Caco-2 (cell line): ENCODE results near the gene ADIPOR2. TPM values are rescaled to one million over a fixed set of nuclear protein-coding genes. Genes with fewer than 3 reads are reported as not detected.

Experiments
- BruUV-seq: library from RNA; stranded (reverse); fragments of 400-500 nt; replicated peaks from 2 replicates; lab custom pipeline; 2021; lab: Mats Ljungman, UMichigan
- CTCF ChIA-PET: fragments of 300-600 bp; sonication (Branson Sonifier 250); formaldehyde crosslinking; loops from one replicate; lab custom pipeline; 2022; ENCODE audit warnings: antibody characterized with exemption; lab: Charles Lee
- POLR2A ChIA-PET: fragments of 300-600 bp; sonication (Branson Sonifier 250); formaldehyde crosslinking; loops from one replicate; lab custom pipeline; 2022; ENCODE audit warnings: antibody characterized with exemption; lab: Charles Lee
- DNase-seq, 2 experiments: peaks; one replicate each; pipeline versions ENCODE4 v3.0.0 to v3.0.0-alpha.2; 2020 to 2022
- H3K27me3 ChIP-seq: replicated peaks from 2 replicates; pipeline ENCODE4 v1.6.0; 2011; ENCODE audit warnings: low read length; ENCODE audit not compliant: control insufficient read depth, insufficient read depth
- H3K36me3 ChIP-seq: 2 replicates; pipeline ENCODE4 v1.5.1; 2011; ENCODE audit warnings: low read length; ENCODE audit not compliant: control insufficient read depth, insufficient read depth
- H3K4me1 ChIP-seq: fragments of 250-450 bp; sonication (Bioruptor Pico); 2 replicates; pipeline ENCODE4 v1.5.1; 2020; ENCODE audit warnings: mild to moderate bottlenecking
- H3K4me3 ChIP-seq: 2 replicates; pipeline ENCODE4 v1.5.1; 2011; ENCODE audit warnings: low read depth, mild to moderate bottlenecking, control low read depth, low read length
- H3K9me3 ChIP-seq: fragments of 250-450 bp; sonication (Bioruptor Pico); 2 replicates; pipeline ENCODE4 v1.5.1; 2020; ENCODE audit warnings: mild to moderate bottlenecking, moderate library complexity
- H3K27ac Mint-ChIP-seq: one replicate; pipeline ENCODE4 v1.8.0; 2022; ENCODE audit warnings: mixed read lengths; ENCODE audit not compliant: unreplicated experiment
- H3K27me3 Mint-ChIP-seq: one replicate; pipeline ENCODE4 v1.8.0; 2022; ENCODE audit warnings: mixed read lengths; ENCODE audit not compliant: insufficient read depth, unreplicated experiment
- H3K36me3 Mint-ChIP-seq: one replicate; pipeline ENCODE4 v1.8.0; 2022; ENCODE audit warnings: mild to moderate bottlenecking, mixed read lengths; ENCODE audit not compliant: insufficient read depth, unreplicated experiment
- H3K4me1 Mint-ChIP-seq: one replicate; pipeline ENCODE4 v1.8.0; 2022; ENCODE audit warnings: low read depth, mixed read lengths; ENCODE audit not compliant: unreplicated experiment
- H3K4me3 Mint-ChIP-seq: one replicate; pipeline ENCODE4 v1.8.0; 2022; ENCODE audit warnings: mild to moderate bottlenecking, moderate library complexity, mixed read lengths; ENCODE audit not compliant: unreplicated experiment
- H3K9me3 Mint-ChIP-seq: one replicate; pipeline ENCODE4 v1.8.0; 2022; ENCODE audit warnings: mixed read lengths; ENCODE audit not compliant: unreplicated experiment
- CTCF ChIP-seq, 2 experiments: fragments of 200-600 bp in 1 of 2; IDR thresholded peaks; 1 replicate in 1 of 2; 2 replicates in 1 of 2; pipeline versions ENCODE4 v1.5.1 to v1.8.0; 2011 to 2022; ENCODE audit warnings: antibody characterized with exemption in 1 of 2, control low read depth in 1 of 2, inconsistent platforms in 1 of 2, low read depth in 1 of 2, low read length in 1 of 2, mild to moderate bottlenecking in 1 of 2, moderate library complexity in 1 of 2; ENCODE audit not compliant: insufficient read depth in 1 of 2, severe bottlenecking in 1 of 2, unreplicated experiment in 1 of 2
- intact Hi-C: fragments of 100-400 bp; cut with micrococcal nuclease; formaldehyde crosslinking; loops from one replicate; pipeline ENCODE4 v1.10.0; 2022; ENCODE audit not compliant: unreplicated experiment
- total RNA-seq: library from RNA; stranded (reverse); gene quantifications from 2 replicates; pipeline ENCODE4 v1.2.3, GENCODE V29; 2022

ADIPOR2 gene
- total RNA-seq, 1 experiment from 2014 or later: 119 TPM

- Histone ChIP-seq H3K9me3 (no peaks in the 10 kb centered on the region), H3K4me3 (no peak overlapping the region), H3K36me3 (no peaks in the 10 kb centered on the region), H3K27me3 (no peaks in the 10 kb centered on the region), H3K4me1 (peaks cover 6% of the 10 kb centered on the region; the same call in 1 of the 2 replicates)
- Mint-ChIP-seq H3K27me3 (no peaks in the 10 kb centered on the region), H3K27ac (no peak overlapping the region), H3K4me1 (peaks cover 11% of the 10 kb centered on the region), H3K4me3 (no peak overlapping the region), H3K36me3 (no peaks in the 10 kb centered on the region), H3K9me3 (no peaks in the 10 kb centered on the region)
- no peak for TF ChIP-seq CTCF (IDR thresholded peaks at IDR 0.05; ENCODE audit: insufficient read depth in 1 of 2, low read depth in 1 of 2, low read length in 1 of 2, severe bottlenecking in 1 of 2, unreplicated experiment in 1 of 2)
- no TSS peak for BruUV-seq
- CTCF ChIA-PET: interaction anchor here (1.0 to 1.2 kb wide), 2 partner anchors 11 to 133 kb away, joined by 3 to 4 read pairs; no protein-coding TSS in a partner anchor
- DNase-seq: no peak
- intact Hi-C loops: no loop called here
- POLR2A ChIA-PET: no interaction called here
These were observed 115.6 kb downstream of the ADIPOR2 start for GRCh38 chr12:1806301-1807086.

- no peak overlapping the region for H3K4me3 Mint-ChIP-seq
- TF ChIP-seq CTCF (IDR thresholded peaks at IDR 0.05; ENCODE audit: insufficient read depth in 1 of 2, low read depth in 1 of 2, low read length in 1 of 2, severe bottlenecking in 1 of 2, unreplicated experiment in 1 of 2): no peak
- H3K27ac Mint-ChIP-seq: no peak overlapping the region
- no peaks in the 10 kb centered on the region for H3K36me3 ChIP-seq
- no peak for DNase-seq
- H3K4me1 Mint-ChIP-seq: peaks cover 14% of the 10 kb centered on the region
- H3K4me1 ChIP-seq: peaks cover 8% of the 10 kb centered on the region
- H3K27me3 ChIP-seq: no peaks in the 10 kb centered on the region
- no peaks in the 10 kb centered on the region for H3K36me3 Mint-ChIP-seq
- no peaks in the 10 kb centered on the region for H3K9me3 Mint-ChIP-seq
- no peaks in the 10 kb centered on the region for H3K27me3 Mint-ChIP-seq
- BruUV-seq: no TSS peak
- no peaks in the 10 kb centered on the region for H3K9me3 ChIP-seq
- no peak overlapping the region for H3K4me3 ChIP-seq
- intact Hi-C loops: no loop called here
- CTCF ChIA-PET: interaction anchor here (1.0 to 1.2 kb wide), 2 partner anchors 12 to 132 kb away, joined by 3 to 4 read pairs; no protein-coding TSS in a partner anchor
- POLR2A ChIA-PET: no interaction called here
These were observed 116.4 kb downstream of the ADIPOR2 start for GRCh38 chr12:1807087-1807860.

- H3K36me3 Mint-ChIP-seq: no peaks in the 10 kb centered on the region
- BruUV-seq: no TSS peak
- H3K4me1 Mint-ChIP-seq: peaks cover 14% of the 10 kb centered on the region
- H3K27me3 ChIP-seq: no peaks in the 10 kb centered on the region
- no peak for DNase-seq
- CTCF ChIA-PET: interaction anchor here (1.7 kb wide), 1 partner anchor 155 kb away, joined by 3 read pairs; no protein-coding TSS in a partner anchor
- POLR2A ChIA-PET: no interaction called here
- H3K9me3 Mint-ChIP-seq: no peaks in the 10 kb centered on the region
- H3K9me3 ChIP-seq: no peaks in the 10 kb centered on the region
- no peaks in the 10 kb centered on the region for H3K36me3 ChIP-seq
- H3K4me3 ChIP-seq: no peak overlapping the region
- H3K4me1 ChIP-seq: peaks cover 17% of the 10 kb centered on the region
- no peak overlapping the region for H3K4me3 Mint-ChIP-seq
- H3K27ac Mint-ChIP-seq: no peak overlapping the region
- no peaks in the 10 kb centered on the region for H3K27me3 Mint-ChIP-seq
- intact Hi-C loops: no loop called here
- TF ChIP-seq CTCF (IDR thresholded peaks at IDR 0.05; ENCODE audit: insufficient read depth in 1 of 2, low read depth in 1 of 2, low read length in 1 of 2, severe bottlenecking in 1 of 2, unreplicated experiment in 1 of 2): no peak
These were observed 117.3 kb downstream of the ADIPOR2 start for GRCh38 chr12:1808036-1808797.
